IPS-NIHi11 (cell line): ENCODE data around the gene CYP3A5.
"Not testable (repeated sequence)": the region's sequence is repeated elsewhere in the genome, so short reads cannot be mapped to it uniquely, and the experiment has no call there.

ENCODE experiments used
- DNase-seq: peaks from one replicate; pipeline ENCODE4 v3.0.0; 2012; ENCODE audit warnings: mixed read lengths, low spot score

CYP3A5 gene

DNA sequence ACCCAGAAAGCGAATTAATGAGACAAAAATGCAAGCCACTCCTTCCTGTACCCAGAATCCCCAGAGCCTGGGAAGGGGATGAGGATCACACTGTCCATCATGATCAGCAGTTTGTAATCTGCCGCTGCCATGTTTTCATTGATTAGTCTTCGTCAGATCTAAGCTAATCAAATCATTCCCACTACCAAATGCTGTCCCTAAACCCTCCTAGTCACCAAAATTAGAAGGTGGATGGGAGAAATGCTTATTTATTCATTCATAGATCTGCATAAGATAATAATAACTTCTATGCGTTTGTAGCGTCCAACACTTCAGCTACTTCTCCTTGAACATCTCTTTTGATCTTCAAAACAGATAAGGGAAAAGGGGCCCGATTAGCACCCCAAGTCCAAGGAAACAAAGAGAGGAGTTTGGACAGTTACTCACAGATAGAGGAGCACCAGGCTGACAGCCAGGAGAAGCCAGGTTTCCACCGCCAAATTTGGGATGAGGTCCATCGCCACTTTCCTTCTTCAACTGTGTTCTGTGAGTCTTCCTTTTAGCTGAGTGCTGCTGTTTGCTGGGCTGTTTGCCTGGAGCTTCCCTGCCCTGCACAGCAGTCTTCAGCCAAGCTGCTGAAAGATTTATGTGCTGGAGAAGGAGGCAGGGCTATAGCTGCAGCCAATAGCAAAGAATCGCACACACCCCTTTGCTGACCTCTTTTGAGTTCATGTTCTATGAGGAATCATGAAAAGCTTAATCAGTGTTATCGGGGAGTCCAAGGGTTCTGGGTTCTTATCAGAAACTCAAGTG lies at the start of gene CYP3A5:
Gene CYP3A5, minus strand, starts transcription at position 597 of the 792 bp plus-strand sequence. Its CDS starts 100 bp downstream, at position 497.
- DNase-seq: peak; percentile 41

DNA sequence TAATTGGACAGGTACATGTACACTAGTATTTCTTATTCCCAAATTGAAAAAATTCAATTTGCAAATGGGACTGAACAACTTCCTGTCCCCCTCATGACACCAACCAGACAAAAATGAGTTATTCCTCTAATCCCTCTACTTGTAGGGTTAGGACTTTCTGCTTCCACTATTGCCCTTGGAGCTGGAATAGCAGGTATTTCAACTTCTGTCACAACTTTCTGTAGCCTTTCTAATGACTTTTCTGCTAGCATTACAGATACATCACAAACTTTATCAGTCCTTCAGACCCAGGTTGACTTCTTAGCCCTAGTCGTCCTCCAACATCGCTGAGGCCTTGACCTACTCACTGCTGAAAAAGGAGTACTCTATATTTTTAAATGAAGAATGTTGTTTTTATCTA lies 48.8 kb upstream of the CYP3A5 start:
- no peak for DNase-seq

DNA sequence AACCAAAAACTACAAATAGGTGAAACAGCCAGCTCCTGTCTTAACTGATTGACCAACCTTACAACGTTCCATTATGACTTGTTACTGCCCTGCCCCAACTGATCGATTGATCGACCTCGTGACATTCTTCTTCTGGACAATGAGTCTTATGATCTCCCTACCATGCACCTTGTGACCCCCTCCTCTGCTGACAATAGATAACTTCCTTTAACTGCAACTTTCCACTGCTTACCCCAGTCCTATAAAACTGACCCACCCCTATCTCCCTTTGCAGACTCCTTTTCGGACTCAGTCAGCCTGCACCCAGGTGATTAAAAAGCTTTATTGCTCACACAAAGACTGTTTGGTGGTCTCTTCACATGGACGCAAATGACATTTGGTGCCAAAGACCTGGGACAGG lies 43.4 kb upstream of the CYP3A5 start:
- DNase-seq: not testable (repeated sequence)

DNA sequence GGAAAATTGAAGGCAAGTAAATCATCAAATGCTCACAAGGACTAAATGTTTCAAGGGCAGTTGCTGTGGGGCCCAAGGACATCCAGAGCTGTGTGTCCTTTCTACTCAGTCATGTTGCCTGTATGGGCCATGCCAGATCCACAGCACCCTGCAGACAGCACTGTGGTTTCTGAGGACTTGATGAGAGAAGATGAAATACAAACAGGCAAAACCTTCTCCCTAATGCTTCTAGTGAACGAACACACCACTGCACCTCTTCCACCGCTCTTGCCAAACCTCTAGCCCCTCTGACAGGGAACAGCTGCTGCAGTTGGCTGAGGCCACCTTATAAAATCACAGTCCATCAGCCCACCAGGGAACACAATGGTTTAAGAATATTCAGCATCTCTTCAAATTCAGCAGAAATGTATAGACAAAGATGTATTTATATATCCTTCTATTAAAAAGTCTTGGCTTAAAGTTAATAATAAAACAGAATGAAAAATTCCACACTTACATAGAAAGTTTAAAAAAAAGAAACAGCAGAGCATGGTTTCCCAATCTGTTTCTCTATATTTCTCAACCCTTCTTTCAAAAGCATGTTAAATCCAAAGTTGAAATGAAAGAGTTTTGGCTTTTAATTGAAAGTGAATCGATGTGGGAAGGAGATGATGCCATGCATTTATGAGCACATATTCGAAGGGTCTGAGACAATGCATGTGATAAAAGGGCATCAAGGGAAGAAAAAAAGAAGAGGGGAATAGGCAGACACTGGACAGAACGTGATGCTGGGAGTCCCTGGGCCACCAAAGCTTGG lies 41.2 kb upstream of the CYP3A5 start:
- no peak for DNase-seq

DNA sequence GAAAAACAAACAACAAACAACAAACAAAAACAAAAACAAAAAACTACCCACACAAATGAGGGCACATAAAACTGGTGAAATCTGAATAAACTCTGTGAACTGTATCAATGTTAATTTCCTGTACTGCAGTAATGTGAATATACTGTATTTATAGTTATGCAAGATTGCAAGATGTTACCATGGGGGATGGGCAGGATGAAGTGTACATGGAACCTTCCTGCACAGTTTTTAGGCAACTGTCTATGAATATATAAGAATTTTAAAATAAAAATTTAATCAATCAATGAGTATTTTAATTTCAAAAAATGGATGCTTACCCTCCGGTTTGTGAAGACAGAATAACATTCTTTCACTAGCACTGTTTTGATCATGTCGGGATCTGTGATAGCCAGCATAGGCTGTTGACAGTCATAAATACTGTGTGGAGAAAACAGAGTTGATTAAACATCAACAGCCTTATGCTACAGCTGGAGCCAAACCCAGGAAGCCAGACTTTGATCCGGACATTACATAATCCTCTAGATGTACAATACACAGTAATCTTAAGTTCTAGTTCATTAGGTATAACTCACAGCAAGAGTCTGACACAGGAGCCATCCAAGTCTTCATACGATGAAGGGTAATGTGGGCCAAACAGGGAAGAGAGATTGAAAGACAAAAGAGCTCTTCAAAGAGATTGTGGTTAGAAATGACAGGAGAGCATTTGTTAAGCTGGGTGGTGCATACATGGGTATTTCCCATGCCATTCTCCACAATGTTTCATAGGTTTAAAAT lies 40.4 kb upstream of the CYP3A5 start:
- DNase-seq: no peak

DNA sequence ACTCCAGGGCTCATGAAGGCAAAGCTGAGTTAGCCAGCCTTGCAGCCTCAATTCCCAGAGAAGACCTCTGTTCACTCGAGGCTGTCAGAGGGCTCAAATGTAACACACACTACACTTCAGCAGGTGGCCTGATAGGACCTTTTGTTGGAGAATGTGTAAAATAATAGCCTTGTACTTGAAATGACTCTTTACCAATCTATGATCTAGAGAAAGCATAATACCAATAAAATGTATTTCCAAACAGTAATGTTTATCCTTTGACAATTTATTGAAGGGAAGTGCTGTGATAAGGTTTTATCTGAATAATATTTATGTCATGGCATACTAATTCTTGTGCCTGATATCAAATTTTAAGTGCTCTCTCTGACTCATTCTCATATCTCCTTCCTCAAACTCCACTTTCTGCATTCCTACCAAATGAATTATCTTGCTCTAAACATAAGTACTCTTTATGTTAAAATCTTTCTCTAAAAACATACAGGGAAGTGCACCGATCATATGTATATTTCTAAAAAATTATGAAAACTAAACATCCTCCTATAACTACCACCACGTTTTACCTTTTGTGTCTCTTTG lies 34.3 kb upstream of the CYP3A5 start:
- no peak for DNase-seq

DNA sequence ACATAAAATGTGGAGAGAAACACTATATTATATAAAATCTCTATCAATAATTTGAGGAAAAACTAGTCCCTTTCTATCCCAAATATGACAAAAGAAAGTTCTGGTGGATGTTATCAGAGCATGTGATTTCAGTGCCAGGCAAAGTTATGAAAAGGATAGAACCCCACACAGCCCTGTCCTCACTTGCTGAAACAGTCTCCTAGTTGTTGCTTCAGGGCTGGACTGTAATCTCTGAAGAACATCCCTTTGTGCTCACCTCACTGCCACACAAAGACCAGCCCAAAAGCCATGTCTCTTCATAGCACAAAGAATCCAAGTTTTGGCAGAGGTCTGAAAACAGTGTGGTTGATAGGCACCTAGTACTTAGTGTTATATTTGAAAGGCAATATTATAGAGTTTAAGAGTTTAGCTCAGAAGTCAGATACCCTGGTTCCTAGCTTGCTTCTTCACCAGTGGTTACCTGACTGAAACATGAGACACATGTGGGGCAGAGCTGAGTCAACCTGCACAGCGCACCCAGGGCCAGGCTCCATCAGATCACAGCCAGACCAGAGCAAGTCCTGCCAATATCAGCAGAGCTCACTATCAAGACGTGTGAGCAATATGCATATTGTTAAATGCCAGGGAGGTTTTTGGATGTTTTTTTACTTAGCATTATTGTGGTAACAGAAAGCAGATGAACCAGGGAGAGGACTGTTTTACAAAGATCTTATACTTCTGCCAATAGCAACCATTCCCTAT lies 30.2 kb upstream of the CYP3A5 start:
- no peak for DNase-seq

DNA sequence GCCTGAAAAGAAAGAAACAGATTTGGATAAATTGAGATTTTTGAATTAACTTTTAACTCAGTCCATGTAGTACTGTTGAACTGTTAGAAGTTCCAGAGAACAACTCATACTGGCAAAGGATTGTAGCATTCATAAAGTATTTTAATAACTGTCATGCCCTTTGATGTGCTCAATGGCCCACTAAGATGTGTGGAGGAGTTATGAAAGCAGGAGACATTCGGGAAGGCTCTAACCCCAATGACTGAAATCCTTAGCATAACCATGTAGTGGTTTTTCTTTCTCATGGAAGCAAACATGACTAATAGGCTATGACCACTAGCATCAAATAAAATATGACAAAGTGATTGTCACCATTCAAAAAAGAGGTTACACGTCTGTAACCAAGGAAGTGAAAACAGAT lies 29.5 kb upstream of the CYP3A5 start:
- no peak for DNase-seq

DNA sequence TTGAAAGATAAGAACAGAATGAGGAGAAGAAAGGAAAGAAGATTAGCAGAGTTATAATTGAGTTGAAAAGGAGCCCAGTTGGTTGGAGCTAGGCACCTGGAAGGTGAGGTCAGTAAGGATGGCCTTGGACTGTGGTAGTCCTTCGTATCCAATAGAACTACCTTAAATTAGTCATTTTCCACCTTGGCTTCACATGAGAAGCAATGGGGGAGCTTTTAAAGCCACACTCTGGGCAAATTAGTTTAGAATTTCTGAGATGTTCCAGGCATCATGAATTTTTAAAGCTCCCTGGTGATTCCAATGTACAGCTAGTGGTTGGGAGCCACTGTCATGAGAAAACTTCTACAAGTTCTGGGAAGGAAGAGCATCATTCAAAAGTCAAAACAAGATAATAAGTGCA lies 27.3 kb upstream of the CYP3A5 start:
- DNase-seq: no peak

DNA sequence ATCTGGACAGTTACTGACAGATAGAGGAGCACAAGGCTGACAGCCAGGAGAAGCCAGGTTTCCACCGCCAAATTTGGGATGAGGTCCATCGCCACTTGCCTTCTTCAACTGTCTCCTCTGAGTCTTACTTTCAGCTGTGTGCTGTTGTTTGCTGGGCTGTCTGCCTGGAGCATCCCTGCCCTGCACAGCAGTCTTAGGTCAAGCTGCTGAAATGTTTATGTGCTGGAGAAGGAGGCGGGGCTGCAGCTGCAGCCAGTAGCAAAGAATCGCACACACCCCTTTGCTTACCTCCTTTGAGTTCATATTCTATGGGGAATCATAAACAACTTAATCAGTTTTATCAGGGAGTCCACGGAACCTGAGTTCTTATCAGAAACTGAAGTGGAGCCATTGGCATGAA lies 20.1 kb upstream of the CYP3A5 start:
- no peak for DNase-seq

DNA sequence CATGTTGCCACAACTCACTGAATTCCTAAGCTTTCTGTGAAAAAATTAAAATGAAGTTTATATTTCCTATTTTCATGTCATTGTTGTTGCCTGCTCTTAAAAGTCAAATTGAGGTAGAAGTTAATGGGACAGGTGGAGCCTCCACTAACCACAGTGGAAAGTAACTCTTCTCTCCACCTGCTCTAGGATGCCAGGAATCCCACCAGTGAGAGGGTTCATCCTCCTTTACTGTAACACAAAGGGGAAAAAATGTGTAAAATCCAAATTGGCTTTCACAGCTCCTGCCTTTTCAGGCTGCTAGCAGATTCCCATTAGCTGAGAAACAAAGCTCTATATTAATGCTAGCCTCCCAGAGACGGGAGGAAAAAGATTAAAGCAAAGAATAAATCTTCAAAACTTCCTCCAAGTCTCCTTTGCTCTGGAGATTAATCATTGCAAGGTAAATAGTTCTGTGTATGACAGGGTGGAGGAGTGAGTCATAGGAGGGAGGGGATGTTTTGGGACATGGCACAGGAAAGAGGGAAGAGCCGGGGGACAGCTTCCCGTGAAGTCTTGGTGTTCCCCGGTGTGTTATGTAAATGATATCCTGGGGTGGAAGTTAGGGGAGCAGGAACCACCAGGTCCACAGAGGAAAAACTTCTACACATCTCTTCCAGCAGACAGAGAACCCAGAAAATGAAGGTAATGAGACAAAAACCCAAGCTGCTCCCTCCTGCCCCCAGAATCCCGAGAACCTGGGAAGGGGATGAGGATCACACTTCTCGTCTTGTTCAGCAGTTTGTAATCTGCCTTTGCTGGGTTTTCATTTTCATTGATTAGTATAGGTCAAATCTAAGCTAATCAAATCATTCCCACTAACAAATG lies 19.3 kb upstream of the CYP3A5 start:
- not testable (repeated sequence) for DNase-seq

DNA sequence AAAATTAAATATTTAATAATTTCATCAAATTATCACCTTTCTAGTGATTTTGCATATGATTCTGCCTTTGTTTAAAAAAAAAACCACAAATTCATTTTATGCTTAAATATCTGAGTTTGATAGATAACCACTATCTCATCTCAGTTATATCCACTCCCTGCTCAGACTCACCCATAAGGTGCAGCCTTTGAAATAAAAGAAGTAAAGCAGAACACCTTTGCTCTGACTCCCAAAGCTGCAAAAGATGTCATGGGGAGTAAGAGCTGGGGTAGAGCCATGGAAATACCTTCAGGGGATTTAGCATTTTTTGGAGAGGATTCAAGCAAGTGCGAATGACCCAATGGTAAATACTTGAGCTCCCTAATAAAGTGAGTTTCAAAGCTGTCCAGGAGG lies 15.1 kb upstream of the CYP3A5 start:
- DNase-seq: no peak

DNA sequence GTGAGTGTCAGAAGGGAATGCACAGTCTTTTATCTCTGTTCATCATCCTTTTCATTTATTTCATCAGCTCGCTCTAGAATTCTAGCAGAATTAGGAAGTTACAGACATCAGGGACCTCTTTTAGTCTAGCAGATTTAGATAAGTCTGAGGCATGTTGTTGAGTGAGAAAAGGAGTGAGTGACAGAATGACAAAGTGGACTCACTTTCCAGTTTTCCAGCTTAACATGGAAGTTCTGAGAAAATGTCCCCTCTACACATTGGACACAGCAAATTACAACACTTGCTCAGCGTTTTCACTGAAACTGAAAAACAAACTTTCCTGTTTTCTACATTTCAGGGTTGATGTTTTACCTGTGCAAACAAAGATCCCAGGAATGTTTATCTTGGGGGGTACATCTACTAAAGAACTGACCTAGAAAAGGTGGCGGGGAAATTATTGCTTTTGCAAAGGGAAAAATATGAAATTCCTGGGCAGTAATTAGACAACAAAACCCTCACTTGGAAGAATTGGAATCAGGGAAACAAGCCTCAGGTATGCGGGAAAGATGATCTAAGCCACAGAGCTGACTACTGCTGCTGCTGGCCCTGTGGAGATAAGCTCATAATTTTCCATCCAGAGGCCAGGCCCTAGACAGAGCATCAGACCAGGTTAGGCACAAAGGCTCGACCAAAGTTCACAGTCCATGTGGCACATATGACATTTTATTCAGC lies 14.6 kb upstream of the CYP3A5 start:
- DNase-seq: no peak

DNA sequence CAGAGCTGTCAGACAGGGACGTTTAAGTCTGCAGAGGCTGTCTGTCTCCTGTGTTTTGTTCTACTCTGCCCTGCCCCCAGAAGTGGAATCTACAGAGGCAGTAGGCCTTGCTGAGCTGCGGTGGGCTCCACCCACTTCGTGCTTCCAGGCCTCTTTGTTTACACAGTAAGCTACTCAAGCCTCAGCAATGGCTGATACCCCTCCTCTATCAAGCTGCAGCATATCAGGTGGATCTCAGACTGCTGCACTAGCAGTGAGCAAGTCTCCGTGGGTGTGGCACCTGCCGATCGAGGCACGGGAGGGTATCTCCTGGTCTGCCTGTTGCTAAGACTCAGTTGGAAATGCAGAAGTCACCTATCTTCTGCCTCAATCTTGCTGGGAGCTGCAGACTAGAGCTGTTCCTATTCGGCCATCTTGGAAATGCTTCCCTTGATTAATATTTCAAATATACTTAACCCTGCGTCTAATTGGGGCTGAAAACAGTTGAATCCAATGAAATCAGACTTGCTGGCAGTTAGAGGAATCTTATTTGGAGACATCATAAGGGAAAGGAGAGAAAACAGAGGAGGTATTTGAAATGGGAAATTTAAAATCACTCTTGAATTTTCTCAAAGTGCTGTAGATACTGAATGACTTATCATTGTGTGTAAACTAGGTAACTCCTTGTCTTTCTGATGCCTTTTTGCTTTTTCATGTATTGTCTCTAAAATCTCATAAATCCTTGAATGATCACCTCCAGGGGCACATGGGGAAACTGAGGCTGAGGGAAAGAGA lies 13.8 kb upstream of the CYP3A5 start:
- DNase-seq: peak; percentile 21

DNA sequence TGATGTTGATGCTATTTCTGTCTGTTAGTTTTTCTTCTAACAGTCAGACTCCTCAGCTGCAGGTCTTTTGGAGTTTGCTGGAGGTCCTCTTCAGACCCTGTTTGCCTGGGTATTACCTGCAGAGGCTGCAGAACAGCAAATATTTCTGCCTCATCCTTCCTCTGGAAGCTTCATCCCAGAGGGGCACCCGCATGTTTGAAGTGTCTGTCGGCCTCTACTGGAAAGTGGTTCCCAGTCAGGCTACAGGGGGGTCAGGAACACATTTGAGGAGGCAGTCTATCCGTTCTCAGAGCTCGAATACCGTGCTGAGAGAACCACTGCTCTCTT lies 13.3 kb upstream of the CYP3A5 start:
- DNase-seq: no peak

DNA sequence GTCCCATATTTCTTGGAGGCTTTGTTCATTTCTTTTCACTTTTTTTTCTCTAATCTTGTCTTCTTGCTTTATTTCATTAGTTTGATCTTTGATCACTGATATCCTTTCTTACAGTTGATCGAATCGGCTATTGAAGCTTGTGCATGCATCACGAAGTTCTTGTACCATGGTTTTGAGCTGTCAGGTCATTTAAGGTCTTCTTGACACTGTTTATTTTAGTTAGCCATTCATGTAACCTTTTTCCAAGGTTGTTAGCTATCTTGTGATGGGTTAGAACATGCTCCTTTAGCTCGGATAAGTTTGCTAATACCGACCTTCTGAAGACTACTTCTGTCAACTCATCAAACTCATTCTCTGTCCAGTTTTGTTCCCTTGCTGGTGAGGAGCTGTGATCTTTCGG lies 12.8 kb upstream of the CYP3A5 start:
- not testable (repeated sequence) for DNase-seq

DNA sequence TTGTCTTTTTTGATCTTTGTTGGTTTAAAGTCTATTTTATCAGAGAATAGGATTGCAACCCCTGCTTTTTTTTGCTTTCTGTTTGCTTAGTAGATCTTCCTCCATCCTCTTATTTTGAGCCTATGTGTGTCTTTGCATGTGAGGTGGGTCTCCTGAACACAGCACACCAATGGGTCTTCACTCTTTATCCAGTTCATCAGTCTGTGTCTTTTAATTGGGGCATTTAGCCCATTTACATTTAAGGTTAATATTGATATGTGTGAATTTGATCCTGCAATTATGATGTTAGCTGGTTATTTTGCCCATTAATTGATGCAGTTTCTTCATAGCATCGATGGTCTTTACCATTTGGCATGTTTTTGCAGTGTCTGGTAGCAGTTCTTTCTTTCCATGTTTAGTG lies 11.9 kb upstream of the CYP3A5 start:
- DNase-seq: not testable (repeated sequence)

DNA sequence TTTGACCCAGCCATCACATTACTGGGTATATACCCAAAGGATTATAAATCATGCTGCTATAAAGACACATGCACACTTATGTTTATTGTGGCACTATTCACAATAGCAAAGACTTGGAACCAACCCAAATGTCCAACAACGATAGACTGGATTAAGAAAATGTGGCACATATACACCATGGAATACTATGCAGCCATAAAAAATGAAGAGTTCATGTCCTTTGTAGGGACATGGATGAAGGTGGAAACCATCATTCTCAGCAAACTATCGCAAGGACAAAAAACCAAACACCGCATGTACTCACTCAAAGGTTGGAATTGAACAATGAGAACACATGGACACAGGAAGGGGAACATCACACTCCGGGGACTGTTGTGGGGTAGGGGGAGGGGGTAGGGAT lies 11.1 kb upstream of the CYP3A5 start:
- not testable (repeated sequence) for DNase-seq
